GM12801 (cell line): Measurements from ENCODE around the gene MRPS15.

Experiments used
- CTCF ChIP-seq: IDR thresholded peaks from one replicate; pipeline ENCODE4 v1.5.1; 2011; ENCODE audit warnings: control low read depth; ENCODE audit not compliant: insufficient read length; ENCODE audit errors: extremely low read depth

The MRPS15 gene

GRCh38 chr1:36503159-36503558 lies 39.0 kb upstream of the MRPS15 start:
- no peak for TF ChIP-seq CTCF

- no peak for TF ChIP-seq CTCF
Measured at GRCh38 chr1:36502616-36503015, 38.4 kb upstream of the MRPS15 start.

GRCh38 chr1:36497207-36497606 lies 33.0 kb upstream of the MRPS15 start:
- TF ChIP-seq CTCF = no peak

- TF ChIP-seq CTCF = no peak
Measured at GRCh38 chr1:36494971-36495370, 30.8 kb upstream of the MRPS15 start.

GRCh38 chr1:36493524-36493923 lies 29.3 kb upstream of the MRPS15 start:
- no peak for TF ChIP-seq CTCF

- TF ChIP-seq CTCF = no peak
Measured at GRCh38 chr1:36492491-36492890, 28.3 kb upstream of the MRPS15 start.

GRCh38 chr1:36487906-36488305 lies 23.7 kb upstream of the MRPS15 start:
- TF ChIP-seq CTCF = no peak
